WTC11 (cell line): ENCODE measurements around the gene SEZ6L. TPM values are rescaled to one million over a fixed set of nuclear protein-coding genes. Genes with fewer than 3 reads are reported as not detected.

Source experiments
- AR ChIP-seq: fragments of 250-450 bp; sonication (Bioruptor Pico); IDR thresholded peaks from 2 replicates; pipeline ENCODE4 v1.9.0; 2021; ENCODE audit warnings: mild to moderate bottlenecking
- ATF1 ChIP-seq: sonication (generic); formaldehyde crosslinking; IDR thresholded peaks from 2 replicates; pipeline ENCODE4 v1.8.1; 2023; ENCODE audit warnings: mild to moderate bottlenecking, moderate library complexity, missing genetic modification reagents
- ELF4 ChIP-seq: sonication (generic); formaldehyde crosslinking; IDR thresholded peaks from 2 replicates; pipeline ENCODE4 v1.8.1; 2022; ENCODE audit warnings: low read depth, mild to moderate bottlenecking, moderate library complexity, missing genetic modification reagents
- EMX1 ChIP-seq: fragments of 250-450 bp; sonication (Bioruptor Pico); IDR thresholded peaks from 2 replicates; pipeline ENCODE4 v1.8.0; 2021; ENCODE audit warnings: mild to moderate bottlenecking
- FOXJ3 ChIP-seq: sonication (generic); formaldehyde crosslinking; IDR thresholded peaks from 2 replicates; pipeline ENCODE4 v1.9.0; 2021; ENCODE audit warnings: missing genetic modification reagents, mild to moderate bottlenecking, borderline replicate concordance
- FOXK1 ChIP-seq: sonication (generic); formaldehyde crosslinking; IDR thresholded peaks from 2 replicates; pipeline ENCODE4 v1.8.0; 2022; ENCODE audit warnings: mild to moderate bottlenecking, moderate library complexity, missing genetic modification reagents
- GRHL2 ChIP-seq: fragments of 250-450 bp; sonication (Bioruptor Pico); IDR thresholded peaks from 2 replicates; pipeline ENCODE4 v1.8.0; 2022; ENCODE audit warnings: mild to moderate bottlenecking, moderate library complexity; ENCODE audit not compliant: insufficient replicate concordance, severe bottlenecking
- JUN ChIP-seq: sonication (generic); formaldehyde crosslinking; IDR thresholded peaks from 2 replicates; pipeline ENCODE4 v1.8.0; 2023; ENCODE audit warnings: mild to moderate bottlenecking, missing genetic modification reagents
- NFE2L1 ChIP-seq: sonication (generic); formaldehyde crosslinking; IDR thresholded peaks from 2 replicates; pipeline ENCODE4 v1.8.1; 2023; ENCODE audit warnings: missing genetic modification reagents
- SMAD4 ChIP-seq: sonication (generic); formaldehyde crosslinking; IDR thresholded peaks from 2 replicates; pipeline ENCODE4 v1.8.0; 2022; ENCODE audit warnings: mild to moderate bottlenecking, missing genetic modification reagents
- TCF7 ChIP-seq: sonication (generic); formaldehyde crosslinking; IDR thresholded peaks from 2 replicates; pipeline ENCODE4 v1.8.0; 2022; ENCODE audit warnings: mild to moderate bottlenecking, low read depth, missing genetic modification reagents, moderate library complexity
- TEAD1 ChIP-seq: sonication (generic); formaldehyde crosslinking; IDR thresholded peaks from 2 replicates; pipeline ENCODE4 v1.8.0; 2022; ENCODE audit warnings: mild to moderate bottlenecking, missing genetic modification reagents
- USF1 ChIP-seq: sonication (generic); formaldehyde crosslinking; IDR thresholded peaks from 2 replicates; pipeline ENCODE4 v1.8.0; 2022; ENCODE audit warnings: mild to moderate bottlenecking, missing genetic modification reagents
- USF2 ChIP-seq: sonication (generic); formaldehyde crosslinking; IDR thresholded peaks from 2 replicates; pipeline ENCODE4 v1.8.1; 2023; ENCODE audit warnings: mild to moderate bottlenecking, missing genetic modification reagents, moderate library complexity
- ZNF219 ChIP-seq: sonication (generic); formaldehyde crosslinking; IDR thresholded peaks from 2 replicates; pipeline ENCODE4 v1.8.0; 2023; ENCODE audit warnings: missing genetic modification reagents, mild to moderate bottlenecking, borderline replicate concordance
- ZNF425 ChIP-seq: fragments of 250-450 bp; sonication (Bioruptor Pico); conservative IDR thresholded peaks from 2 replicates; pipeline ENCODE4 v1.9.0; 2021; ENCODE audit warnings: mild to moderate bottlenecking
- ZNF671 ChIP-seq: fragments of 250-450 bp; sonication (Bioruptor Pico); IDR thresholded peaks from 2 replicates; pipeline ENCODE4 v1.8.0; 2021; ENCODE audit warnings: mild to moderate bottlenecking
- total RNA-seq: library from RNA; stranded (reverse); gene quantifications from 3 replicates; pipeline ENCODE4 v1.2.3, GENCODE V29; 2021
- TF ChIP-seq, protein P1 (sequence below): sonication (generic); formaldehyde crosslinking; IDR thresholded peaks from 2 replicates; pipeline ENCODE4 v1.8.0; 2023; ENCODE audit warnings: missing genetic modification reagents, mild to moderate bottlenecking, borderline replicate concordance
- TF ChIP-seq, protein P2 (sequence below): sonication (generic); formaldehyde crosslinking; IDR thresholded peaks from 2 replicates; pipeline ENCODE4 v1.8.0; 2022; ENCODE audit warnings: mild to moderate bottlenecking, missing genetic modification reagents
- TF ChIP-seq, protein P3 (sequence below): sonication (generic); formaldehyde crosslinking; IDR thresholded peaks from 2 replicates; pipeline ENCODE4 v1.8.1; 2022; ENCODE audit warnings: missing genetic modification reagents, borderline replicate concordance
- TF ChIP-seq, protein P4 (sequence below): fragments of 200-600 bp; IDR thresholded peaks from 2 replicates; pipeline ENCODE4 v1.8.0; 2022; ENCODE audit warnings: antibody characterized with exemption

SEZ6L gene
- total RNA-seq, 1 experiment from 2014 or later: 0.57 TPM

DNA sequence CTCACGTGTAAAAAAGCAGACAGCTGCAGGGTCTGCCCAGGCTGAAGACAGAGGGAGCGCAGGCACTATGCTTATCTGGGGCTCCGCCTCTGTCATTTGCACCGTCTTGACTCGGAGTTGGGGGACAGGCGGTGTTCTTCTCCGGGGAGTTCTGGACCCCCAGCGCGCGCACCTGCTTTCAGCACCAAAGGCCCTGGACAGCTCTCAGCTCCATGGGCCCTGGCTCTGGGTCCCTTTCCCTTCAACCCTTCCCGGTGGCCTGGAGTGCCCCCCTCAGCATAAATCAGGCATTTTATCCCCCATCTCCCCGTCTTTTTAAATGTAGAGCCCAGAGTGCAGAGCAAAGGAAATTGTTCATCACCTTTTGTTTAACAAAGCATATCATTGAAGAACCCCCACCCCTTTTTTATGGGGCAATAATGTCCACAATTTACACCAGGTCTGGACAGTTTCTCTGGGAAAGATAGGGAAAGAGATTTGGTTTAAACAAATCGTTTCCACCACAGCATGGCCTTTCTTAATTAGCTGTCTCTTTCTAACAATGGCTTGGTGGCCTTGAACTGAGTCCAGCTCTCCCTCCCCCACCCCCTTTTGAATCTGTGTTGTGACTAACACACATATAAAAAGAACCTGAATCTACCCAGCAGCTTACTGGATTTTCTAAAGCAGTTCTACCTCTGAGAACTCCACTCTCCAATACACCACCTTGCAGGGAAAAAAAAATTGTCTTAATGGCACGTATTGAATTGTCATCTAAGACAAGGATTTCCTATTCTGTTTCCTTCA, 1.7 kb downstream of the SEZ6L start (continued):
- TF ChIP-seq, protein P1, sequence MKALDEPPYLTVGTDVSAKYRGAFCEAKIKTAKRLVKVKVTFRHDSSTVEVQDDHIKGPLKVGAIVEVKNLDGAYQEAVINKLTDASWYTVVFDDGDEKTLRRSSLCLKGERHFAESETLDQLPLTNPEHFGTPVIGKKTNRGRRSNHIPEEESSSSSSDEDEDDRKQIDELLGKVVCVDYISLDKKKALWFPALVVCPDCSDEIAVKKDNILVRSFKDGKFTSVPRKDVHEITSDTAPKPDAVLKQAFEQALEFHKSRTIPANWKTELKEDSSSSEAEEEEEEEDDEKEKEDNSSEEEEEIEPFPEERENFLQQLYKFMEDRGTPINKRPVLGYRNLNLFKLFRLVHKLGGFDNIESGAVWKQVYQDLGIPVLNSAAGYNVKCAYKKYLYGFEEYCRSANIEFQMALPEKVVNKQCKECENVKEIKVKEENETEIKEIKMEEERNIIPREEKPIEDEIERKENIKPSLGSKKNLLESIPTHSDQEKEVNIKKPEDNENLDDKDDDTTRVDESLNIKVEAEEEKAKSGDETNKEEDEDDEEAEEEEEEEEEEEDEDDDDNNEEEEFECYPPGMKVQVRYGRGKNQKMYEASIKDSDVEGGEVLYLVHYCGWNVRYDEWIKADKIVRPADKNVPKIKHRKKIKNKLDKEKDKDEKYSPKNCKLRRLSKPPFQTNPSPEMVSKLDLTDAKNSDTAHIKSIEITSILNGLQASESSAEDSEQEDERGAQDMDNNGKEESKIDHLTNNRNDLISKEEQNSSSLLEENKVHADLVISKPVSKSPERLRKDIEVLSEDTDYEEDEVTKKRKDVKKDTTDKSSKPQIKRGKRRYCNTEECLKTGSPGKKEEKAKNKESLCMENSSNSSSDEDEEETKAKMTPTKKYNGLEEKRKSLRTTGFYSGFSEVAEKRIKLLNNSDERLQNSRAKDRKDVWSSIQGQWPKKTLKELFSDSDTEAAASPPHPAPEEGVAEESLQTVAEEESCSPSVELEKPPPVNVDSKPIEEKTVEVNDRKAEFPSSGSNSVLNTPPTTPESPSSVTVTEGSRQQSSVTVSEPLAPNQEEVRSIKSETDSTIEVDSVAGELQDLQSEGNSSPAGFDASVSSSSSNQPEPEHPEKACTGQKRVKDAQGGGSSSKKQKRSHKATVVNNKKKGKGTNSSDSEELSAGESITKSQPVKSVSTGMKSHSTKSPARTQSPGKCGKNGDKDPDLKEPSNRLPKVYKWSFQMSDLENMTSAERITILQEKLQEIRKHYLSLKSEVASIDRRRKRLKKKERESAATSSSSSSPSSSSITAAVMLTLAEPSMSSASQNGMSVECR (CRISPR knock-in tag): peak; percentile 94
- TF ChIP-seq ZNF219 (peak; percentile 90; the same call in 1 of the 2 replicates), SMAD4 (CRISPR knock-in tag) (peak; percentile 89; the same call in 1 of the 2 replicates), GRHL2 (CRISPR knock-in tag) (no peak), ELF4 (0 out of 2 replicates have a peak, but pooled peaks have one; percentile 51), ZNF425 (CRISPR knock-in tag) (no peak), FOXK1 (CRISPR knock-in tag) (no peak), TCF7 (no peak), NFE2L1 (CRISPR knock-in tag) (peak; percentile 83), TEAD1 (peak; percentile 76; the same call in 1 of the 2 replicates), JUN (CRISPR knock-in tag) (peak; percentile 89), FOXJ3 (CRISPR knock-in tag) (no peak), USF1 (CRISPR knock-in tag) (peak; percentile 68), EMX1 (CRISPR knock-in tag) (no peak), ATF1 (0 out of 2 replicates have a peak, but pooled peaks have one; percentile 77), AR (CRISPR knock-in tag) (no peak), USF2 (CRISPR knock-in tag) (no peak), ZNF671 (CRISPR knock-in tag) (no peak)
- TF ChIP-seq, protein P2, sequence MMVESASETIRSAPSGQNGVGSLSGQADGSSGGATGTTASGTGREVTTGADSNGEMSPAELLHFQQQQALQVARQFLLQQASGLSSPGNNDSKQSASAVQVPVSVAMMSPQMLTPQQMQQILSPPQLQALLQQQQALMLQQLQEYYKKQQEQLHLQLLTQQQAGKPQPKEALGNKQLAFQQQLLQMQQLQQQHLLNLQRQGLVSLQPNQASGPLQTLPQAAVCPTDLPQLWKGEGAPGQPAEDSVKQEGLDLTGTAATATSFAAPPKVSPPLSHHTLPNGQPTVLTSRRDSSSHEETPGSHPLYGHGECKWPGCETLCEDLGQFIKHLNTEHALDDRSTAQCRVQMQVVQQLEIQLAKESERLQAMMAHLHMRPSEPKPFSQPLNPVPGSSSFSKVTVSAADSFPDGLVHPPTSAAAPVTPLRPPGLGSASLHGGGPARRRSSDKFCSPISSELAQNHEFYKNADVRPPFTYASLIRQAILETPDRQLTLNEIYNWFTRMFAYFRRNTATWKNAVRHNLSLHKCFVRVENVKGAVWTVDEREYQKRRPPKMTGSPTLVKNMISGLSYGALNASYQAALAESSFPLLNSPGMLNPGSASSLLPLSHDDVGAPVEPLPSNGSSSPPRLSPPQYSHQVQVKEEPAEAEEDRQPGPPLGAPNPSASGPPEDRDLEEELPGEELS (CRISPR knock-in tag): peak; percentile 90
- TF ChIP-seq, protein P3, sequence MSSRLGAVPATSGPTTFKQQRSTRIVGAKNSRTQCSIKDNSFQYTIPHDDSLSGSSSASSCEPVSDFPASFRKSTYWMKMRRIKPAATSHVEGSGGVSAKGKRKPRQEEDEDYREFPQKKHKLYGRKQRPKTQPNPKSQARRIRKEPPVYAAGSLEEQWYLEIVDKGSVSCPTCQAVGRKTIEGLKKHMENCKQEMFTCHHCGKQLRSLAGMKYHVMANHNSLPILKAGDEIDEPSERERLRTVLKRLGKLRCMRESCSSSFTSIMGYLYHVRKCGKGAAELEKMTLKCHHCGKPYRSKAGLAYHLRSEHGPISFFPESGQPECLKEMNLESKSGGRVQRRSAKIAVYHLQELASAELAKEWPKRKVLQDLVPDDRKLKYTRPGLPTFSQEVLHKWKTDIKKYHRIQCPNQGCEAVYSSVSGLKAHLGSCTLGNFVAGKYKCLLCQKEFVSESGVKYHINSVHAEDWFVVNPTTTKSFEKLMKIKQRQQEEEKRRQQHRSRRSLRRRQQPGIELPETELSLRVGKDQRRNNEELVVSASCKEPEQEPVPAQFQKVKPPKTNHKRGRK: no peak
- TF ChIP-seq, protein P4, sequence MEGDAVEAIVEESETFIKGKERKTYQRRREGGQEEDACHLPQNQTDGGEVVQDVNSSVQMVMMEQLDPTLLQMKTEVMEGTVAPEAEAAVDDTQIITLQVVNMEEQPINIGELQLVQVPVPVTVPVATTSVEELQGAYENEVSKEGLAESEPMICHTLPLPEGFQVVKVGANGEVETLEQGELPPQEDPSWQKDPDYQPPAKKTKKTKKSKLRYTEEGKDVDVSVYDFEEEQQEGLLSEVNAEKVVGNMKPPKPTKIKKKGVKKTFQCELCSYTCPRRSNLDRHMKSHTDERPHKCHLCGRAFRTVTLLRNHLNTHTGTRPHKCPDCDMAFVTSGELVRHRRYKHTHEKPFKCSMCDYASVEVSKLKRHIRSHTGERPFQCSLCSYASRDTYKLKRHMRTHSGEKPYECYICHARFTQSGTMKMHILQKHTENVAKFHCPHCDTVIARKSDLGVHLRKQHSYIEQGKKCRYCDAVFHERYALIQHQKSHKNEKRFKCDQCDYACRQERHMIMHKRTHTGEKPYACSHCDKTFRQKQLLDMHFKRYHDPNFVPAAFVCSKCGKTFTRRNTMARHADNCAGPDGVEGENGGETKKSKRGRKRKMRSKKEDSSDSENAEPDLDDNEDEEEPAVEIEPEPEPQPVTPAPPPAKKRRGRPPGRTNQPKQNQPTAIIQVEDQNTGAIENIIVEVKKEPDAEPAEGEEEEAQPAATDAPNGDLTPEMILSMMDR: no peak
